NCI-H510A treated with DMSO at 0.1 percent for 48 hours (cell line): Measurements from ENCODE around the gene GATAD1.
"Not testable (repeated sequence)": the region's sequence is repeated elsewhere in the genome, so short reads cannot be mapped to it uniquely, and the experiment has no call there.

ENCODE experiments used
- DNase-seq: peaks from one replicate; lab custom pipeline; 2025; lab: John Stamatoyannopoulos, UW

GATAD1 gene

GRCh38 chr7:92436612-92437445, 10.5 kb upstream of the GATAD1 start:
- DNase-seq: no peak

GRCh38 chr7:92437956-92438491, 9.3 kb upstream of the GATAD1 start:
- DNase-seq: no peak

- DNase-seq: not testable (repeated sequence)
Observed at GRCh38 chr7:92442720-92443119, 4.6 kb upstream of the GATAD1 start.

- DNase-seq: no peak
Observed at GRCh38 chr7:92446869-92447344, 375 bp upstream of the GATAD1 start.

- DNase-seq: peak; percentile 59
Observed at GRCh38 chr7:92448205-92448747, 994 bp downstream of the GATAD1 start.

- no peak for DNase-seq
Observed at GRCh38 chr7:92451645-92452044, 4.4 kb downstream of the GATAD1 start.

GRCh38 chr7:92456236-92456635, 9.0 kb downstream of the GATAD1 start:
- no peak for DNase-seq

- no peak for DNase-seq
Observed at GRCh38 chr7:92460109-92460508, 12.8 kb downstream of the GATAD1 start.

- peak; percentile 8 for DNase-seq
Observed at GRCh38 chr7:92460510-92460909, 13.2 kb downstream of the GATAD1 start.

GRCh38 chr7:92461027-92462003, 14.0 kb downstream of the GATAD1 start:
- peak; percentile 29 for DNase-seq

GRCh38 chr7:92462560-92462959, 15.3 kb downstream of the GATAD1 start:
- DNase-seq: no peak

GRCh38 chr7:92464515-92464914, 17.2 kb downstream of the GATAD1 start:
- no peak for DNase-seq

- no peak for DNase-seq
Observed at GRCh38 chr7:92466682-92467081, 19.4 kb downstream of the GATAD1 start.

GRCh38 chr7:92468589-92468988, 21.3 kb downstream of the GATAD1 start:
- not testable (repeated sequence) for DNase-seq

- DNase-seq: not testable (repeated sequence)
Observed at GRCh38 chr7:92473989-92474388, 26.7 kb downstream of the GATAD1 start.

GRCh38 chr7:92475261-92475770, 28.0 kb downstream of the GATAD1 start:
- DNase-seq: not testable (repeated sequence)

- not testable (repeated sequence) for DNase-seq
Observed at GRCh38 chr7:92475851-92476590, 28.7 kb downstream of the GATAD1 start.

- not testable (repeated sequence) for DNase-seq
Observed at GRCh38 chr7:92477681-92478080, 30.4 kb downstream of the GATAD1 start, which contains the start of gene ERVW-1. Gene ERVW-1, minus strand, starts transcription at chr7:92477946. Its CDS starts 7,565 bp downstream, at chr7:92470381.

GRCh38 chr7:92478095-92478494, 30.8 kb downstream of the GATAD1 start:
- DNase-seq: no peak

- DNase-seq: no peak
Observed at GRCh38 chr7:92478711-92479110, 31.4 kb downstream of the GATAD1 start.

GRCh38 chr7:92479146-92479545, 31.9 kb downstream of the GATAD1 start:
- DNase-seq: not testable (repeated sequence)
